ENCODE data around the gene SPTBN1. TPM values are rescaled to one million over a fixed set of nuclear protein-coding genes. Genes with fewer than 3 reads are reported as not detected.

The SPTBN1 gene
- total RNA-seq, 1 donor from 2014 or later = 680 TPM

Other genes with a start within 250 kb of the SPTBN1 start
- gene TSPYL6, start 200.1 kb upstream of the SPTBN1 start, total RNA-seq = 0.06 TPM in 1 of 2 replicates, not detected in the other

Measured in glomerular endothelial cell (primary cell).